Activated naive CD8-positive, alpha-beta T cell treated with anti-CD3 and anti-CD28 coated beads, Interleukin-2, amount 50 U/mL, for 24 hours (primary cell): ENCODE data around the gene TREX2.

Experiments used
- ATAC-seq: fragments of 150-1000 bp; cut with Tn5 transposase; one replicate; pipeline ENCODE4 v1.10.0; 2021
- DNase-seq: peaks from one replicate; pipeline ENCODE4 v3.0.0; 2021
- H3K27ac Mint-ChIP-seq: one replicate; pipeline ENCODE4 v1.8.0; 2021; ENCODE audit warnings: mild to moderate bottlenecking, mixed read lengths
- H3K27me3 Mint-ChIP-seq: one replicate; pipeline ENCODE4 v1.8.0; 2021; ENCODE audit warnings: mixed read lengths
- H3K36me3 Mint-ChIP-seq: one replicate; pipeline ENCODE4 v1.8.0; 2021; ENCODE audit warnings: low read depth, mixed read lengths
- H3K4me1 Mint-ChIP-seq: one replicate; pipeline ENCODE4 v1.8.0; 2021; ENCODE audit warnings: mixed read lengths
- H3K4me3 Mint-ChIP-seq: one replicate; pipeline ENCODE4 v1.8.0; 2021; ENCODE audit warnings: mild to moderate bottlenecking, moderate library complexity, mixed read lengths
- H3K9me3 Mint-ChIP-seq: one replicate; pipeline ENCODE4 v1.8.0; 2021; ENCODE audit warnings: mixed read lengths

The TREX2 gene

DNA sequence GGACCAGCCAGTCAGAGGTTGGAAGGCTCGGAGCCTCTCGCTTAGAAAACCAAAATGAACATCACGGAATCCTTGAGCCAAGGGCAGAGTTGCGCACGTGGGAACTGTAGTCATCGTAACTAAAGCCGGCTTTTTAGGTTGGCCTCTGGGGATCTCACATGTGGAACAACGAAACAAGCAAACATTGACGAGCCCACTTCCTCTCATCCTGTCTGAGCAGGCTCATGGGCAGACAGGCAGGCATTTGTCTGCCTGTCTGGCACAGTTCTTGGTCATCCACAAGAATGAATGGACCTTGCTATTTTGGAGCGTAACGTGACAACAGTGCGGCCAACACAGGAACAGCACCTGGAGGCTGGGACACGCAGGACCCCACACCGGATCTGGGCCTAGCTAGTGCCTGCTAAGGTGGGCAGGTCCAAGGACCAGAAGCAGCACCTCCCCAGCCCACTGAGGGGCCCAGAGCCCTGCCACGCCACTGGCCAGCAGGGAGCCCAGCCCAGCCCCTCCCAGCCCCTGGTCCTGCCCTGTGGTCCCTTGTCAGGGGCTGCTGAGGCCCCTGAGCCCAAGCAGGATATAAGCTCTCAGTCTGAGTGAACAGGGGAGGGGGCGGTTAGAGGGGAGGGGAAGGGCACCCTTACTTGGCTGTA is 9.2 kb upstream of the TREX2 start:
- no peaks in the 10 kb centered on the region for H3K9me3 Mint-ChIP-seq
- H3K4me3 Mint-ChIP-seq: no peak overlapping the region
- H3K4me1 Mint-ChIP-seq: no peaks in the 10 kb centered on the region
- H3K27ac Mint-ChIP-seq: no peak overlapping the region
- no peak for DNase-seq
- ATAC-seq: no peak
- peaks cover 11% of the 10 kb centered on the region for H3K36me3 Mint-ChIP-seq
- H3K27me3 Mint-ChIP-seq: no peaks in the 10 kb centered on the region

GRCh38 chrX:153450949-153451277 is 5.1 kb upstream of the TREX2 start:
- peaks cover 3% of the 10 kb centered on the region for H3K36me3 Mint-ChIP-seq
- H3K4me1 Mint-ChIP-seq: no peaks in the 10 kb centered on the region
- no peak overlapping the region for H3K27ac Mint-ChIP-seq
- H3K27me3 Mint-ChIP-seq: no peaks in the 10 kb centered on the region
- DNase-seq (no peak), ATAC-seq (no peak)
- no peak overlapping the region for H3K4me3 Mint-ChIP-seq
- H3K9me3 Mint-ChIP-seq: no peaks in the 10 kb centered on the region

DNA sequence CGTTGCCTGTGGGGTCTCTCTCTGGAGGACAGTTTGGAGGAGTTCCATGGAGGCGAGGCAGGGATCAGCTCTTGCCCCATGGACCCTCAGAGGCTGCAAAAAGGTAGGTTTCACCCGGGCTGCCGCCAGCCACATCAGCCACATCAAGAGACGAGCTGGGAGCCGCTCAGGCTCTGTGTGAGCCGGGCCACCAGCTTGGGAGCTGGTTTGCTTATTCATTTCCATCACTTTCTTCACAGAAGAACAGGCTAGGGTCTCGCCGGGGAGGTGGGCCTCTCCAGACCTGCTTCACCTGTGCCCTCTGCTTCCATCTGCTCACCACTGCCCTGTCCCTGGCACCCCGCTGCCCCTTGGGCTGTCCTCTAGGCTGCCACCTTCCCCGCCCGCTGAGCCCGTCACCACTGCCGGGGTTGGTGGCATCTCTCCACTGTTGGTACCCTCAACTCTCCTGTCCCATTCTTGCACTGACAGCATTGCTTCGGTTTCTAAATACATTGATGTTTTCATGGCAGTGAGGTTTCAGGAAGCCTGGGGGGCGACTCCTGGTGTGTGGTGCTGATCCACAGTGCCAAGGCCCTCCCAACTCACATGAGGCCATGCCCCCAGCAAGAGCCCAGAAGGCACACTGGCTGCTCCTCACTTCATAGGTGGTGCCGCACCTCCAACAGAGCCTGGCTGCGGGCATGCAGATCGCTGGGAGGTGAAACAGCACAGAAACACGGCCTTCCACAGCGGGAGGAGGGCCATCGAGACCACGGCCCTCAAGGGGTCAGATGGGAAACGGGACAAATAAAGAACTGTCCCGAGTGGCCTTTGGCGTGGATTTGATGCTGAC is 4.5 kb upstream of the TREX2 start:
- Mint-ChIP-seq H3K4me3 (no peak overlapping the region), H3K27me3 (no peaks in the 10 kb centered on the region), H3K27ac (no peak overlapping the region), H3K4me1 (no peaks in the 10 kb centered on the region), H3K36me3 (peaks cover 3% of the 10 kb centered on the region), H3K9me3 (no peaks in the 10 kb centered on the region)
- ATAC-seq: no peak
- DNase-seq: no peak

- Mint-ChIP-seq H3K9me3 (no peaks in the 10 kb centered on the region), H3K4me1 (no peaks in the 10 kb centered on the region), H3K27me3 (no peaks in the 10 kb centered on the region), H3K27ac (no peak overlapping the region), H3K36me3 (peaks cover 3% of the 10 kb centered on the region), H3K4me3 (no peak overlapping the region)
- DNase-seq (no peak), ATAC-seq (no peak)
Observed at GRCh38 chrX:153449368-153450113, 3.7 kb upstream of the TREX2 start.

DNA sequence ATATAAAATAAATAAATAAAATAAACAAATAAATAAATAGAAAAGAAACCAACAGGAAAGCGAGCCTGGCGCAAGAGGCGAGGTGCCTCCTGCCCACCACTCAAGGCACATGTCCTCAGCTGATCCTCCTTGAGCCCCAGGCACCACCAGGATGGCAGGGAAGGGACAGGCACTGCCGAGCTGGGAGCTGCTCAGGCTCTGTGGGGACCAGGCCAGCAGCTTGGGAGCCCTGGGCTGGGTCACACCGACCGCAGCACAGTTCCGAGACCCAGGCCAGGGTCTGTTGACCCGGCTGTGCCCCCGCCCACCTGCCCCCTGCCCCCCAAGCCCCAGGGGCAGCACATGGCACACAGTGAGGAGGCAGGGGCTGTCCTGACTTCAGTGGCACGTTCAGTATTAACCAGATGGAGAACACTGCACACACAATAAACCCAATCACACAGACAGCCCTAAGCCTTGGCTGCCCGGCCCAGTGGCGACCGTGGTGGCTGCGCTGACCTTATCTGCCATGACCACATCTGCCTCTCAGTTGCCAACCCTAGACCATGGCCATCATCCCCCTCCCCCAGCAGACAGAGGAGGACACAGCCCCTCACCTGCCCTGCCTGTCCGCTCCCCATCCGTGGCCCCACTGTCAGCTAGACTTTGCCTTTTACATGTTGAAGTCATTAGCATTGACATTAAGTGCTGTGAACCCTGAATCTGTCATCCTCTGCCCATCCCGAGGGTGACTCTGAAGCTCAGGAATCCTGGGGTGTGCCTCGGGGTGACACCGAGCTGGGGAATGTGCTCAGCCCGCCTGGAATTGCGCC is 2.9 kb upstream of the TREX2 start:
- ATAC-seq (no peak), DNase-seq (no peak)
- Mint-ChIP-seq H3K4me1 (no peaks in the 10 kb centered on the region), H3K27ac (no peak overlapping the region), H3K4me3 (no peak overlapping the region), H3K9me3 (no peaks in the 10 kb centered on the region), H3K27me3 (no peaks in the 10 kb centered on the region), H3K36me3 (peaks cover 3% of the 10 kb centered on the region)

- DNase-seq (no peak), ATAC-seq (no peak)
- H3K4me3 Mint-ChIP-seq: no peak overlapping the region
- H3K27ac Mint-ChIP-seq: no peak overlapping the region
- H3K9me3 Mint-ChIP-seq: no peaks in the 10 kb centered on the region
- H3K27me3 Mint-ChIP-seq: no peaks in the 10 kb centered on the region
- H3K36me3 Mint-ChIP-seq: peaks cover 3% of the 10 kb centered on the region
- H3K4me1 Mint-ChIP-seq: no peaks in the 10 kb centered on the region
Observed at GRCh38 chrX:153447581-153447960, 1.7 kb upstream of the TREX2 start.

DNA sequence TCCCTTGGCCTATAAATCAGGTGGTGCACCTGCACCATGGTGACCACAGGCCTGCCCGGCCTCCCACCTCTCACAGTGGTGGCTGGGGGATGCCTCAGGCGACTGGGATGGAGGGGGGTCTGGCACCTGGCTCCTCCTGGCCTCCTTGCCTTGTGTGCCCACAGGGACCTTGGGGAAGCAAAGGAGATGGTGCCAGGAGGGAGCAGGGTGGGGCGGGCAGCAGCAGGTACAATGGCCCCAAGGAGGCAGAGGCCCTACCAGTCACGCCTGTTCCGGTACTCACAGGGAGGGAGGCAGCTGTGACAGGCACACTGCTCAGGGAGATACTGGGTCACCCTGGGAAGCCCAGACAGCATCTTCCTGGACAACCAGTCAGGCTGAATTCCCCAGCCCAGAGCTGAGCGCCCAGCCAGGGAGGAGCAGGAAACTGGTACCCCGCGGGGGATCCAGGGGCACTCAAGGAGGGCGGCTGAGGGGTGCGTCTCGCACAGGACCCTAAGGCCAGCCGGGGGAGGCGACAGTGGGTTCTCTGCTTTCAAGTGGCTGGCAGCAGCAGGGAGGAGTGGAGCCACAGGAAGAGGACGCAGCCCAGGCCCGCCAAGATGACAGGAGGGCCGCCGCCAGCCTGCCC is 1.2 kb upstream of the TREX2 start:
- DNase-seq (no peak), ATAC-seq (no peak)
- Mint-ChIP-seq H3K4me1 (no peaks in the 10 kb centered on the region), H3K36me3 (peaks cover 3% of the 10 kb centered on the region), H3K9me3 (no peaks in the 10 kb centered on the region), H3K27ac (no peak overlapping the region), H3K27me3 (no peaks in the 10 kb centered on the region), H3K4me3 (no peak overlapping the region)

- no peaks in the 10 kb centered on the region for H3K27me3 Mint-ChIP-seq
- H3K4me3 Mint-ChIP-seq: no peak overlapping the region
- peaks cover 3% of the 10 kb centered on the region for H3K36me3 Mint-ChIP-seq
- DNase-seq (no peak), ATAC-seq (no peak)
- no peak overlapping the region for H3K27ac Mint-ChIP-seq
- no peaks in the 10 kb centered on the region for H3K4me1 Mint-ChIP-seq
- no peaks in the 10 kb centered on the region for H3K9me3 Mint-ChIP-seq
Observed at GRCh38 chrX:153446636-153446936, 730 bp upstream of the TREX2 start.

DNA sequence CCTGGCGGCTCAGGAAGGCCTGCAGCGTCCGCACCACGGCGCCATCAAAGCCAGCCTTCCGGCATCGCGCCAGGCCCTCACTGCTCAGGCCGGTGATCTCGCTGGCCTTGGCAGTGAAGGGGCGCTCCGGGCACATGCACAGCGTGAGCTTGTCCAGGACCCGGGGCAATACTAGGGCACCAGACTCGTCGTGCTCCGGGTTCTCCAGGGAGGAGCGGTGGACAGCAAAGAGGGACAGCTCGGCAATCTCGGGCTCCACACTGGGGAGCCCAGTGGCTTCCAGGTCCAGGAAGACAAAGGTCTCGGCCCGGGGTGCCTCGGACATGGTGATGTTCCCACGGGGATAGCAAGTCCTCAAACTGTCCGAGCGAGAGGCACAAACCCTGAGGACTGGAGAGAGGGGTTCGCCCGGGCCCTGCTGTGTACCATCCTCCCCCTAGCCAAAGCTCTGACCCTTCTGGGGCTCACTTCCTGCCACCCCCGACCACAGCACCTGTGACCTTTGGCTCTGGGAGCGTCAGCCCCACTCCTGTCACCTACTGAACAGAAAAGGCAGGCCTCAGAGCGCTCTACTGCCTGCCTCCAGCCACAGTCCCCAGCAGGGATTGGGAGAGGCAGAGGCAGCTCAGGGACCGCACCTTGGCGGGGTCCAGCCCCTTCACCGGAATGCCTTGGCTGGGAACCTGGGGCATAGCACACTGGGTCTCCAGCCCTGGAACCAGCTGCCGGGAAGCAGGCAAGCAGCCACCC is 575 bp downstream of the TREX2 start:
- H3K27ac Mint-ChIP-seq: no peak overlapping the region
- no peaks in the 10 kb centered on the region for H3K27me3 Mint-ChIP-seq
- no peaks in the 10 kb centered on the region for H3K4me1 Mint-ChIP-seq
- DNase-seq (no peak), ATAC-seq (no peak)
- H3K9me3 Mint-ChIP-seq: no peaks in the 10 kb centered on the region
- H3K36me3 Mint-ChIP-seq: peaks cover 3% of the 10 kb centered on the region
- H3K4me3 Mint-ChIP-seq: no peak overlapping the region

DNA sequence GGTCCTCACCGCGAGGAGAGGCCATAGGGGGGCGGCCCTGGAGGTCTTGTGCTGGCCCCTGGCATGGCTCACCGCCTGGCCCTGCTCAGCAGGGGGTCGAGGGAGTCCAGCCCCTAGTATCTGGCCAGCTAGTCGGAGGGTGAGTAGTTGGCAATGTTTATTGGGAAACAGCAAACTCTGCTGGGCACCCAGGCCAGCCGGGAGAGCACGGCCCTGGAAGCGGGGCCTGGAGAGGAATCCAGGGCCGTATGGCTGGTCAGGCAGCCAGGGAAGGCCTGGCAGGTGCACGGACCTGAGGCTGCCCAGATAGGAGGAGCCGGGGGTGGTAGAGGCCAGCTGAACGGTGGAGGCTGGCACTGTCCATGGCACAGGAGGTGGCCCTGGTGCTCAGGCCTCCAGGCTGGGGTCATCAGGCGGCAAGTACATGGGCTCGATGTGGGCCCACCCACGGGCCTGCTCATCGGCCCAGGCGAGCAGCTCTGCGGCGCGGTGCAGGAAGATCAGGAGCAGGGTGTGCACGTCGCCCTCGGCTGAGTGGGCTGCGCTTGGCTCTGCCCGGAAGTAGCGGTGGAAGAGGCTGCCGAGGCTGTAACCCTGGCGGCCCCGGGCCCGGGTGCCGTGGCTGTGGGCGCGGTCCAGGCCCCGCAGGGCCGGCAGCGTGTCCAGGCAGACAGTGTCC is 1.4 kb downstream of the TREX2 start:
- no peak overlapping the region for H3K4me3 Mint-ChIP-seq
- H3K4me1 Mint-ChIP-seq: no peaks in the 10 kb centered on the region
- ATAC-seq: no peak
- no peaks in the 10 kb centered on the region for H3K36me3 Mint-ChIP-seq
- H3K27ac Mint-ChIP-seq: no peak overlapping the region
- no peak for DNase-seq
- H3K27me3 Mint-ChIP-seq: no peaks in the 10 kb centered on the region
- H3K9me3 Mint-ChIP-seq: no peaks in the 10 kb centered on the region

GRCh38 chrX:153443476-153444332 is 2.2 kb downstream of the TREX2 start:
- Mint-ChIP-seq H3K9me3 (no peaks in the 10 kb centered on the region), H3K4me1 (no peaks in the 10 kb centered on the region), H3K4me3 (no peak overlapping the region), H3K27me3 (peaks cover 2% of the 10 kb centered on the region), H3K36me3 (no peaks in the 10 kb centered on the region), H3K27ac (no peak overlapping the region)
- DNase-seq (no peak), ATAC-seq (no peak)

GRCh38 chrX:153442463-153442862 is 3.4 kb downstream of the TREX2 start:
- no peak overlapping the region for H3K27ac Mint-ChIP-seq
- DNase-seq (no peak), ATAC-seq (no peak)
- H3K9me3 Mint-ChIP-seq: no peaks in the 10 kb centered on the region
- no peaks in the 10 kb centered on the region for H3K36me3 Mint-ChIP-seq
- no peak overlapping the region for H3K4me3 Mint-ChIP-seq
- H3K27me3 Mint-ChIP-seq: peaks cover 2% of the 10 kb centered on the region
- no peaks in the 10 kb centered on the region for H3K4me1 Mint-ChIP-seq

DNA sequence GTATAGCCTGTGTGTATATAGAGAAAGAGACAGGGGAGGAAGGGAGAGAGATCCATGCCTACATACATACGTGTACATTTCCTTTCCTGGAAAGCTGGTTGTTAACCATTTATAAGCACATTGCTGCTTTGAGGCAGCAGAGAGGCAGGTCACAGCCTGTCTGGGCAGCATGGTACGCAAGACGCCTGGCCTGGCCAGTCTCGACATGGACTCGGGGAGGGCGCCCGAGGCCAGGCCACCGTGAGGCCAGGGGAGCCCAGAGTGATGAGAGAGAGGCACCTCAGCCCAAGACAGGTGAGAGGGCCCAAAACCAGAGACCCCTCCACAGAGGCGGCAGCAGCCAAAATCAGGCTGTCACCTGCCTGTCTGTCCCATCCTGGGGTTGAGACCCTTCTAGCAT is 3.9 kb downstream of the TREX2 start:
- Mint-ChIP-seq H3K4me1 (no peaks in the 10 kb centered on the region), H3K4me3 (no peak overlapping the region), H3K27ac (no peak overlapping the region), H3K36me3 (no peaks in the 10 kb centered on the region), H3K27me3 (peaks cover 2% of the 10 kb centered on the region), H3K9me3 (no peaks in the 10 kb centered on the region)
- DNase-seq (no peak), ATAC-seq (no peak)
